Gastrocnemius medialis (tissue), 4 donors: ENCODE data around the gene FAM117A.

Experiments
- POLR2A ChIP-seq, 2 donors: fragments of 450-650 bp; IDR thresholded peaks; one replicate each; pipeline ENCODE4 v1.6.1; 2017; ENCODE audit warnings: antibody characterized with exemption in 2 of 2, mild to moderate bottlenecking in 2 of 2, moderate library complexity in 2 of 2
- TF ChIP-seq, protein P1 (sequence below), 5 experiments: fragments of 450-650 bp in 3 of 5; fragments of 200-600 bp in 2 of 5; sonication (generic) in 2 of 5; IDR thresholded peaks in 4 of 5; conservative IDR thresholded peaks in 1 of 5; 1 replicate in 4 of 5; 2 replicates in 1 of 5; pipeline ENCODE4 v1.5.1; 2016 to 2019; ENCODE audit warnings: antibody characterized with exemption in 5 of 5, mild to moderate bottlenecking in 3 of 5, moderate library complexity in 3 of 5

DNA sequence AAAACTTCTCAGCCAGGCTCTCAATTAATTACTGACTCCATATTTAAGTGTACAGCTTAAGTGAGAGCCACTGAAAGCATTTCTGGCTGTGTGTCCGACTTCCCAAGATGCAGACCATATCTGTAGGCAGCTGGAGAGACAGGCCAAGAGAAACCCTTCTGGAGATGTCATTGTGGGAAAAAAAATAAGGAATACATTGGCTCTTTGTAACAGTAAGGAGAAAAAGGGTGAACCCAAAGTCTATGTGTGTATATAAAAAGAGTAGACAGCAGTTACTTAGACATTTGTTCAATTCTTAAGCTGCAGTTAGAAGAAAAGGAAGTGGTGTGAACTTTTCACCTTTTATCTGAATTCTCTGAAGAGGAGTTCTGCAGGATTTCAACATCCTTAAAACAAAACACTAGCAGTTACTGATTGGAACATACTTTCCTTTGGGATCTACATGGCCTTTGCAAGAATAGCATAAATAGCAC lies 21.7 kb downstream of the FAM117A start:
- no peak for TF ChIP-seq POLR2A (IDR thresholded peaks at IDR 0.05)
- TF ChIP-seq, protein P1, sequence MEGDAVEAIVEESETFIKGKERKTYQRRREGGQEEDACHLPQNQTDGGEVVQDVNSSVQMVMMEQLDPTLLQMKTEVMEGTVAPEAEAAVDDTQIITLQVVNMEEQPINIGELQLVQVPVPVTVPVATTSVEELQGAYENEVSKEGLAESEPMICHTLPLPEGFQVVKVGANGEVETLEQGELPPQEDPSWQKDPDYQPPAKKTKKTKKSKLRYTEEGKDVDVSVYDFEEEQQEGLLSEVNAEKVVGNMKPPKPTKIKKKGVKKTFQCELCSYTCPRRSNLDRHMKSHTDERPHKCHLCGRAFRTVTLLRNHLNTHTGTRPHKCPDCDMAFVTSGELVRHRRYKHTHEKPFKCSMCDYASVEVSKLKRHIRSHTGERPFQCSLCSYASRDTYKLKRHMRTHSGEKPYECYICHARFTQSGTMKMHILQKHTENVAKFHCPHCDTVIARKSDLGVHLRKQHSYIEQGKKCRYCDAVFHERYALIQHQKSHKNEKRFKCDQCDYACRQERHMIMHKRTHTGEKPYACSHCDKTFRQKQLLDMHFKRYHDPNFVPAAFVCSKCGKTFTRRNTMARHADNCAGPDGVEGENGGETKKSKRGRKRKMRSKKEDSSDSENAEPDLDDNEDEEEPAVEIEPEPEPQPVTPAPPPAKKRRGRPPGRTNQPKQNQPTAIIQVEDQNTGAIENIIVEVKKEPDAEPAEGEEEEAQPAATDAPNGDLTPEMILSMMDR (IDR thresholded peaks at IDR 0.05 in 4 of 5, conservative IDR thresholded peaks at IDR 0.05 in 1 of 5): no peak
